ENCODE results near the gene PCDHGA2. TPM values are rescaled to one million over a fixed set of nuclear protein-coding genes. Genes with fewer than 3 reads are reported as not detected.

Gene PCDHGA2
- total RNA-seq (under 1 TPM; 0.23 to 0.42 TPM), polyA plus RNA-seq (under 1 TPM; 0.26 to 0.46 TPM)

DNA sequence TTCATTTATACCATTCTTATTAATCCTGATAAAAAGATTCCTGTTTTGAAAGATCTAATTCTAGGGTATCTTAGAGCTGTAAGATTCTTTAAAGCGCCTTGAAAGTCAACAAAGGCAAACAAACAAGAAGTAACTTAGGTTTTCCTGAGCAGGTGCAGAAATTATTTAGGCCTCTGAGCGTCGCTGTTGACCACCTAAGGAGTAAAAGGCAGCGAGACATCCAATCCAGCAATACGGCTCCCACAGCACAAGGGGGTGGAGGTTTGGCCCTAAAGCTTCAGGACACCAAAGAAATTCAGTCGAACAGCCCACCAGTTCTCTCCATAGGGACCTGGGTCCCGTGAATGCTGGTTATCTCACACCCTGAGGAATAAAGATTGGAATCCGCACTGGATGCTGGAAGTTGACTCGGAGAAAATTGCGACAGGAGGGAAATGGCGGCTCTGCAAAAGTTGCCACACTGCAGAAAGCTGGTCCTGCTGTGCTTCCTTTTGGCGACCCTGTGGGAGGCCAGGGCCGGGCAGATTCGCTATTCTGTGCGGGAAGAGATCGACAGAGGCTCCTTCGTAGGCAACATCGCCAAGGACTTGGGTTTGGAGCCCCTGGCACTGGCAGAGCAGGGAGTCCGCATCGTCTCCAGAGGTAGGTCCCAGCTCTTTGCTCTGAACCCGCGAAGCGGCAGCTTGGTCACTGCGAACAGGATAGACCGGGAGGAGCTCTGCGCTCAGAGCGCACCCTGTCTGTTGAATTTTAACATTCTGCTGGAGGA lies at the start of gene PCDHGA2:
TSS of gene PCDHGA2 (plus strand) at position 223 of the 769 bp plus-strand sequence.
- Histone ChIP-seq H3K9me3 (ENCODE audit: control insufficient read depth in 4 of 4, low read length in 3 of 4) (peaks cover 26 to 66% (median 34%) of the 10 kb centered on the region in 4 donors), H3K27ac (ENCODE audit: low read depth in 1 of 2, low read length in 2 of 2) (no peak within 1 kb of the TSS), H3K4me3 (ENCODE audit: low read depth in 1 of 3, low read length in 3 of 3) (peak within 1 kb of the TSS; percentile 20 to 52 (median 37)), H3K4me1 (ENCODE audit: control insufficient read depth in 4 of 4, insufficient read depth in 4 of 4, low read length in 3 of 4) (no peaks in the 10 kb centered on the region), H3K9ac (ENCODE audit: low read depth in 1 of 2, low read length in 2 of 2) (no peak within 1 kb of the TSS), H3K27me3 (ENCODE audit: control insufficient read depth in 4 of 4, insufficient read depth in 4 of 4, low read length in 3 of 4) (peaks cover 0 to 19% (median 8%) of the 10 kb centered on the region in 4 donors), H3K36me3 (ENCODE audit: control insufficient read depth in 4 of 4, insufficient read depth in 3 of 4, low read depth in 1 of 4, low read length in 3 of 4) (peaks cover 0 to 2% (median 0%) of the 10 kb centered on the region in 4 donors)
- TF ChIP-seq ATF3 (IDR thresholded peaks at IDR 0.05) (no peak), RAD21 (IDR thresholded peaks at IDR 0.05) (peak; percentile 34 to 43)
- 12% methylated on average over 27 of the region's 27 CpGs for WGBS
- DNase-seq (ENCODE audit: low spot score), result no peak

- no peak for DNase-seq (ENCODE audit: low spot score)
- H3K27ac ChIP-seq (ENCODE audit: low read depth in 1 of 2, low read length in 2 of 2), result no peak overlapping the region
- TF ChIP-seq REST (IDR thresholded peaks at IDR 0.05) (no peak), RXRA (IDR thresholded peaks at IDR 0.05) (no peak), TAF1 (conservative IDR thresholded peaks at IDR 0.05) (no peak), RAD21 (IDR thresholded peaks at IDR 0.05) (no peak), YY1 (IDR thresholded peaks at IDR 0.05) (no peak), FOXA1 (IDR thresholded peaks at IDR 0.05) (no peak), CTCF (IDR thresholded peaks at IDR 0.05; ENCODE audit: low read depth, low read length, missing input control) (no peak), MAX (IDR thresholded peaks at IDR 0.05) (no peak), SP1 (IDR thresholded peaks at IDR 0.05) (no peak), HNF4G (IDR thresholded peaks at IDR 0.05) (no peak), JUND (IDR thresholded peaks at IDR 0.05) (no peak), ZBTB33 (IDR thresholded peaks at IDR 0.05) (no peak), GABPA (IDR thresholded peaks at IDR 0.05 in 1 of 2, conservative IDR thresholded peaks at IDR 0.05 in 1 of 2) (no peak), NR2F2 (IDR thresholded peaks at IDR 0.05) (no peak), FOXA2 (IDR thresholded peaks at IDR 0.05) (no peak), ATF3 (IDR thresholded peaks at IDR 0.05) (no peak), HNF4A (conservative IDR thresholded peaks at IDR 0.05) (no peak)
- no peaks in the 10 kb centered on the region for H3K27me3 ChIP-seq (ENCODE audit: control insufficient read depth in 4 of 4, insufficient read depth in 4 of 4, low read length in 3 of 4)
- H3K36me3 ChIP-seq (ENCODE audit: control insufficient read depth in 4 of 4, insufficient read depth in 3 of 4, low read depth in 1 of 4, low read length in 3 of 4), result peaks cover 0 to 11% (median 4%) of the 10 kb centered on the region in 4 donors
- no peaks in the 10 kb centered on the region for H3K4me1 ChIP-seq (ENCODE audit: control insufficient read depth in 4 of 4, insufficient read depth in 4 of 4, low read length in 3 of 4)
- H3K9me3 ChIP-seq (ENCODE audit: control insufficient read depth in 4 of 4, low read length in 3 of 4), result peaks cover 38 to 67% (median 44%) of the 10 kb centered on the region in 4 donors
- WGBS, result 85% methylated on average over 4 of the region's 4 CpGs
- no peak overlapping the region for H3K9ac ChIP-seq (ENCODE audit: low read depth in 1 of 2, low read length in 2 of 2)
- H3K4me3 ChIP-seq (ENCODE audit: low read depth in 1 of 3, low read length in 3 of 3), result peak overlapping the region in 1 of 3 donors; percentile 14
Observed at GRCh38 chr5:141298376-141298775, 40.2 kb upstream of the PCDHGA2 start.
